ENCODE results near the gene ITGBL1. TPM values are rescaled to one million over a fixed set of nuclear protein-coding genes. Genes with fewer than 3 reads are reported as not detected.

Gene ITGBL1
- total and polyA plus RNA-seq, 2 of the 13 experiments (the other 11 are each of a cell fraction or from before 2014, with no cell fraction given): 0.02 TPM; not detected in 1

DNA sequence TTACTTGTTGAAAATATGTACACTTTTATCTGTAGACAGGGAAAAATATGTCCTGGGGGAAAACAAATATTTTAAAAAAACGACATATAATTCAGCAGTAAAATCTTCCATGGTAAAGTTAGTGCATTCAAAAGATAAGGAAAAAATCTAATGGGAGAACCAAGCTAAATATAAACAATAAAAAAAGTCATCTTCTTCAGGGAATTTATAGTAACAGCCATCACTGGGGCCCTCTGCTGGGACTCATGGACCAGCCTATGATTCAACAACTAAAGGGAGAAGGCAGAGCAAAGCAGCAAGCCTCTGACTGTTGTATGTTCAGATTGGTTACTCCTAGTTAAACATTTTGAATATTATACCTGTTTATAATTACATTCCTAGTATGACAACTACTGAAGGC is 93.0 kb downstream of the ITGBL1 start:
- Histone ChIP-seq H4K20me1 (ENCODE audit: insufficient read depth, low read length) (no peaks in the 10 kb centered on the region), H3K27ac (ENCODE audit: extremely low read length, insufficient read depth, low read length) (no peak overlapping the region), H3K79me2 (ENCODE audit: insufficient read depth, low read length) (no peaks in the 10 kb centered on the region), H3K4me1 (ENCODE audit: insufficient read depth, low read length) (no peaks in the 10 kb centered on the region), H3K36me3 (replicated peaks in 1 of 2; ENCODE audit: control insufficient read depth in 1 of 2, insufficient read depth in 2 of 2, low read length in 2 of 2) (no peaks in the 10 kb centered on the region), H2AFZ (ENCODE audit: low read length) (no peak overlapping the region), H3K4me3 (replicated peaks in 1 of 3; ENCODE audit: insufficient read depth in 1 of 3, low read depth in 2 of 3, low read length in 3 of 3) (no peak overlapping the region), H3K4me2 (ENCODE audit: low read depth, low read length) (no peak overlapping the region), H3K9ac (ENCODE audit: insufficient read depth, low read depth, low read length) (no peak overlapping the region), H3K27me3 (ENCODE audit: control insufficient read depth in 1 of 2, insufficient read depth in 2 of 2, low read length in 2 of 2) (no peaks in the 10 kb centered on the region), H3K9me3 (ENCODE audit: low read length) (no peaks in the 10 kb centered on the region)
- no peak for DNase-seq (ENCODE audit: low spot score)
- POLR2A ChIA-PET: no interaction called here
- intact Hi-C loops (cut with micrococcal nuclease; ENCODE audit: unreplicated experiment) (no loop called here), in situ Hi-C loops (cut with HindIII; ENCODE audit: extremely low pct_ligation_motif_present, low pct_unique_long_range_greater_than_20kb) (no loop called here)
- 0% methylated on average over 1 of the region's 1 CpG for WGBS (ENCODE audit: low lambda C conversion rate)
- CTCF ChIA-PET (ENCODE audit: low intra/inter-chr PET ratio, low total read pairs): no interaction called here
- BruUV-seq (replicated peaks): no TSS peak
- no peak for FAIRE-seq
- ATAC-seq: no peak
- TF ChIP-seq ZNF282 (IDR thresholded peaks at IDR 0.05; ENCODE audit: partially characterized antibody) (no peak), SMC3 (IDR thresholded peaks at IDR 0.05; ENCODE audit: low read length) (no peak), ZNF354B (CRISPR knock-in tag; IDR thresholded peaks at IDR 0.05) (no peak), TOPORS (CRISPR knock-in tag; IDR thresholded peaks at IDR 0.05) (no peak), POLR2A (IDR thresholded peaks at IDR 0.05; ENCODE audit: insufficient read depth in 1 of 2, low read depth in 2 of 2, low read length in 2 of 2) (no peak), MZF1 (CRISPR knock-in tag; IDR thresholded peaks at IDR 0.05; ENCODE audit: borderline replicate concordance) (no peak), U2AF1 (optimal IDR thresholded peaks at IDR 0.05; ENCODE audit: low read depth, low read length) (no peak), ZKSCAN8 (CRISPR knock-in tag; IDR thresholded peaks at IDR 0.05; ENCODE audit: borderline replicate concordance) (no peak)
- TF ChIP-seq, protein P1, sequence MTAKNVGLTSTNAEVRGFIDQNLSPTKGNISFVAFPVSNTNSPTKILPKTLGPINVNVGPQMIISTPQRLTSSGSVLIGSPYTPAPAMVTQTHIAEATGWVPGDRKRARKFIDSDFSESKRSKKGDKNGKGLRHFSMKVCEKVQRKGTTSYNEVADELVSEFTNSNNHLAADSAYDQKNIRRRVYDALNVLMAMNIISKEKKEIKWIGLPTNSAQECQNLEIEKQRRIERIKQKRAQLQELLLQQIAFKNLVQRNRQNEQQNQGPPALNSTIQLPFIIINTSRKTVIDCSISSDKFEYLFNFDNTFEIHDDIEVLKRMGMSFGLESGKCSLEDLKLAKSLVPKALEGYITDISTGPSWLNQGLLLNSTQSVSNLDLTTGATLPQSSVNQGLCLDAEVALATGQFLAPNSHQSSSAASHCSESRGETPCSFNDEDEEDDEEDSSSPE (CRISPR knock-in tag; IDR thresholded peaks at IDR 0.05): no peak

DNA sequence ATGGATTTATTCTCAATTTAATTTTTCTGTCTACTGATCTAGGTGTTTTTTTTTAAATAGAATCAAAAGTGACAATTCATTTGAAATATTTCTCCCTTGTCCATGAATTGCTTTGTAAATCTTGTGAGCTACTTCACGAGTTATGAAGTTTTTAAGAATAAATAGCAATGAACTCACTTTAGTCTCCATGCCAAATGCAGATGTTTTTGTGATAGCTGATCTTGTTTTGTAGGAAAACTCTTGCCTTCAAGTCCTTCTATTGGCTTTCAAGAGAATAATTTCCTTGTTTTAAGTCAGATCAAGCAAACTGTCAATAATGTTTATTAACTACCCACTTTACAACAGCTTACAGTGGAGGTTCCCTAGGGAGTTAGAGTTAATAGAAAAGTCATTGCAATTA is 99.8 kb downstream of the ITGBL1 start:
- H3K9ac ChIP-seq (ENCODE audit: insufficient read depth, low read depth, low read length): no peak overlapping the region
- no peaks in the 10 kb centered on the region for H3K36me3 ChIP-seq (replicated peaks in 1 of 2; ENCODE audit: control insufficient read depth in 1 of 2, insufficient read depth in 2 of 2, low read length in 2 of 2)
- H3K27me3 ChIP-seq (ENCODE audit: control insufficient read depth in 1 of 2, insufficient read depth in 2 of 2, low read length in 2 of 2): no peaks in the 10 kb centered on the region; a peak in 1 of 5 replicates
- ChIA-PET CTCF (ENCODE audit: low intra/inter-chr PET ratio, low total read pairs) (no interaction called here), POLR2A (no interaction called here)
- no peak for ATAC-seq
- FAIRE-seq: no peak
- no peaks in the 10 kb centered on the region for H3K79me2 ChIP-seq (ENCODE audit: insufficient read depth, low read length)
- WGBS (ENCODE audit: low lambda C conversion rate): 3% methylated on average over 1 of the region's 1 CpG
- no peak overlapping the region for H3K27ac ChIP-seq (ENCODE audit: extremely low read length, insufficient read depth, low read length)
- in situ Hi-C loops (cut with HindIII; ENCODE audit: extremely low pct_ligation_motif_present, low pct_unique_long_range_greater_than_20kb) (no loop called here), intact Hi-C loops (cut with micrococcal nuclease; ENCODE audit: unreplicated experiment) (no loop called here)
- no peaks in the 10 kb centered on the region for H3K9me3 ChIP-seq (ENCODE audit: low read length)
- no peak overlapping the region for H3K4me3 ChIP-seq (replicated peaks in 1 of 3; ENCODE audit: insufficient read depth in 1 of 3, low read depth in 2 of 3, low read length in 3 of 3)
- no peaks in the 10 kb centered on the region for H4K20me1 ChIP-seq (ENCODE audit: insufficient read depth, low read length)
- H2AFZ ChIP-seq (ENCODE audit: low read length): no peak overlapping the region
- BruUV-seq (replicated peaks): no TSS peak
- H3K4me2 ChIP-seq (ENCODE audit: low read depth, low read length): no peak overlapping the region
- H3K4me1 ChIP-seq (ENCODE audit: insufficient read depth, low read length): no peaks in the 10 kb centered on the region
- no peak for DNase-seq (ENCODE audit: low spot score)
- no peak for TF ChIP-seq ZNF253 (CRISPR knock-in tag; IDR thresholded peaks at IDR 0.05; ENCODE audit: borderline replicate concordance)
- TF ChIP-seq, protein P2, sequence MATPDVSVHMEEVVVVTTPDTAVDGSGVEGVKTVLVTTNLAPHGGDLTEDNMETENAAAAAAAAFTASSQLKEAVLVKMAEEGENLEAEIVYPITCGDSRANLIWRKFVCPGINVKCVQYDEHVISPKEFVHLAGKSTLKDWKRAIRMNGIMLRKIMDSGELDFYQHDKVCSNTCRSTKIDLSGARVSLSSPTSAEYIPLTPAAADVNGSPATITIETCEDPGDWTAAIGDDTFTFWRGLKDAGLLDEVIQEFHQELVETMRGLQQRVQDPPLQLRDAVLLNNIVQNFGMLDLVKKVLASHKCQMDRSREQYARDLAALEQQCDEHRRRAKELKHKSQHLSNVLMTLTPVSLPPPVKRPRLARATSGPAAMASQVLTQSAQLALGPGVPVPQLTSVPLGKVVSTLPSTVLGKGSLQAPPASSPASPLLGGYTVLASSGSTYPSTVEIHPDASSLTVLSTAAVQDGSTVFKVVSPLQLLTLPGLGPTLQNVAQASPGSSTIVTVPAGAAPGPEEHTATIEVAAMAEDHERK (CRISPR knock-in tag; IDR thresholded peaks at IDR 0.05; ENCODE audit: low read depth): no peak
- TF ChIP-seq, protein P3, sequence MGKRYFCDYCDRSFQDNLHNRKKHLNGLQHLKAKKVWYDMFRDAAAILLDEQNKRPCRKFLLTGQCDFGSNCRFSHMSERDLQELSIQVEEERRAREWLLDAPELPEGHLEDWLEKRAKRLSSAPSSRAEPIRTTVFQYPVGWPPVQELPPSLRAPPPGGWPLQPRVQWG (CRISPR knock-in tag; IDR thresholded peaks at IDR 0.05; ENCODE audit: borderline replicate concordance, low read depth): no peak
- TF ChIP-seq, protein P4, sequence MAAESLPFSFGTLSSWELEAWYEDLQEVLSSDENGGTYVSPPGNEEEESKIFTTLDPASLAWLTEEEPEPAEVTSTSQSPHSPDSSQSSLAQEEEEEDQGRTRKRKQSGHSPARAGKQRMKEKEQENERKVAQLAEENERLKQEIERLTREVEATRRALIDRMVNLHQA (CRISPR knock-in tag; IDR thresholded peaks at IDR 0.05): no peak
- TF ChIP-seq, protein P5, sequence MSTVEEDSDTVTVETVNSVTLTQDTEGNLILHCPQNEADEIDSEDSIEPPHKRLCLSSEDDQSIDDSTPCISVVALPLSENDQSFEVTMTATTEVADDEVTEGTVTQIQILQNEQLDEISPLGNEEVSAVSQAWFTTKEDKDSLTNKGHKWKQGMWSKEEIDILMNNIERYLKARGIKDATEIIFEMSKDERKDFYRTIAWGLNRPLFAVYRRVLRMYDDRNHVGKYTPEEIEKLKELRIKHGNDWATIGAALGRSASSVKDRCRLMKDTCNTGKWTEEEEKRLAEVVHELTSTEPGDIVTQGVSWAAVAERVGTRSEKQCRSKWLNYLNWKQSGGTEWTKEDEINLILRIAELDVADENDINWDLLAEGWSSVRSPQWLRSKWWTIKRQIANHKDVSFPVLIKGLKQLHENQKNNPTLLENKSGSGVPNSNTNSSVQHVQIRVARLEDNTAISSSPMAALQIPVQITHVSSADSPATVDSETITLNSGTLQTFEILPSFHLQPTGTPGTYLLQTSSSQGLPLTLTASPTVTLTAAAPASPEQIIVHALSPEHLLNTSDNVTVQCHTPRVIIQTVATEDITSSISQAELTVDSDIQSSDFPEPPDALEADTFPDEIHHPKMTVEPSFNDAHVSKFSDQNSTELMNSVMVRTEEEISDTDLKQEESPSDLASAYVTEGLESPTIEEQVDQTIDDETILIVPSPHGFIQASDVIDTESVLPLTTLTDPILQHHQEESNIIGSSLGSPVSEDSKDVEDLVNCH (CRISPR knock-in tag; IDR thresholded peaks at IDR 0.05): no peak
- TF ChIP-seq PLRG1 (conservative IDR thresholded peaks at IDR 0.05): no peak
- no peak for TF ChIP-seq KMT2A (CRISPR knock-in tag; IDR thresholded peaks at IDR 0.05)

Measured in HepG2 (cell line).